GM20431 (cell line): Measurements from ENCODE around the gene GRN.
"Not testable (repeated sequence)": the region's sequence is repeated elsewhere in the genome, so short reads cannot be mapped to it uniquely, and the experiment has no call there.

Experiments
- in situ Hi-C: fragments of 300-500 bp; cut with MseI, MboI; formaldehyde crosslinking; loops from one replicate; pipeline ENCODE4 v1.15.0; 2020; ENCODE audit warnings: low sequenced_read_pairs; ENCODE audit not compliant: unreplicated experiment

The GRN gene

DNA sequence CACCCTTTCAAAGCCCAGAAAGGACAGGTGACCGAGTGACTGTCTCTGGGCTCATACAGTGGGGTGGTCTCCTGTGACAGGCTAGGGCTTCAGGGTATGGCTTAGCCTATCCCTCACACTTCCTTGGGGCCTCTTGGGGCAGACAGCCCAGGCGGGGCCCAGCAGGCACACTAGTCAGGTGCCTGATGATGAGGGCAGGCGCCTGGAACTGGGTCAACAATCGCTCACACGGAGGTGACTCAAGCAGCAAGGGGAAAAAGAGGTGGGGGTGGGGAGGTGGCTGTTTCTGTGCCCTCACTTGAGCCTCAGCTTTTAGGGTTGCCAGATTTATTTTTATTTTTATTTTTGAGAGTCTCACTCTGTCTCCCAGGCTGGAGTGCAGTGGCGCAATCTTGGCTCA is 6.4 kb upstream of the GRN start:
- in situ Hi-C loops: no loop called here

DNA sequence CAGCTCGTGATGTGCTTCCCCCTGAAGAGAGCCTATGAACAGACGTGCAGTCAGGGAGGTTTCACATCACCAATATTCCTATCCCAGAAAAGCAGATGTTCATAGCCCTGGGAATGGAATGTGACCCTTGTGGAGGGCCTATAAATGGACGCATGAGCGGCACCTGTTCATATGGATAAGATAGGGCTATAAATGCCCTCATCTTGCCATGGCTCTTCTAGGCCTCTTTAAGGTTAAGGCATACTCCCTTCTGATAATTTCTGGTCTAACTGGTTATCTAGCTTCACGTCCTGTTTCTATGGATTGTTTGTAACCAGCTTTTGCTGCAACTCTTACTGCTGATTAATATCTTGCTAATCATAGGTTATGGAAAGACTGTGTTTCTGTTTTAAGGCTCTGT is 4.5 kb upstream of the GRN start:
- in situ Hi-C loops: not testable (repeated sequence)

DNA sequence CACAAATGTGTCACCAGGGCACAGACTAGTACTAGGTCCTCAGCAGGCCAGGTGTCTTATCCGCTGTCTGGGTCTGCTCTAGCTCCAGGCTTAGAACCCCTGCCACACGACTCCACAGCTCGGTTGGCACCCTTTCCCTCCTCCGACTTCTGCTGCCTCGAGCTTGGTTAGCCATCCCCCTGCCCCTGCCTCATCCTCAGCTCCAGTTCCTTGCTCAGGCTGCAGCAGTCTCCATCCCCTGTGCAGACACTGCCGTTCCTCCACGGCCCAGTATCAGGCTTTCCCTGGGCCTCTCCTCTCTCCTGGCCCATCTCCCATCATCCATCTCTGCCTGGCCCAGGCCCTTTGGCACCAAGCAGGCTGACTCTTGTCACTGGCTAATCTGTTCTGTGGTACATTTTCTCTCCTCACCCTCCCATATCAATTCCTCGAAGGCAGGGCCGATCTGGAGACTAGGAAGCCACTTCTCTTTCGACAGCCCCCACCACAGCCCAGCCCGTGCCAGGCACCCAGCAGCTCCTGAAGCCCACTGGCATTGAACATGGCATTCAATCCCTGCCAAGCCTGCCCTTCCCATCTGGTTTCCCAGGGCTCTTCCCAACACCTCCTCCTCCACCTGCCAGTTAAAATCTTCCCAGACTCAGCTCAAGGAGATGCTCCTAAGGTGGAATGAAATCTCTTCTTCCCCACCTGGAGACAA is 1.4 kb upstream of the GRN start:
- in situ Hi-C loops: no loop called here

DNA sequence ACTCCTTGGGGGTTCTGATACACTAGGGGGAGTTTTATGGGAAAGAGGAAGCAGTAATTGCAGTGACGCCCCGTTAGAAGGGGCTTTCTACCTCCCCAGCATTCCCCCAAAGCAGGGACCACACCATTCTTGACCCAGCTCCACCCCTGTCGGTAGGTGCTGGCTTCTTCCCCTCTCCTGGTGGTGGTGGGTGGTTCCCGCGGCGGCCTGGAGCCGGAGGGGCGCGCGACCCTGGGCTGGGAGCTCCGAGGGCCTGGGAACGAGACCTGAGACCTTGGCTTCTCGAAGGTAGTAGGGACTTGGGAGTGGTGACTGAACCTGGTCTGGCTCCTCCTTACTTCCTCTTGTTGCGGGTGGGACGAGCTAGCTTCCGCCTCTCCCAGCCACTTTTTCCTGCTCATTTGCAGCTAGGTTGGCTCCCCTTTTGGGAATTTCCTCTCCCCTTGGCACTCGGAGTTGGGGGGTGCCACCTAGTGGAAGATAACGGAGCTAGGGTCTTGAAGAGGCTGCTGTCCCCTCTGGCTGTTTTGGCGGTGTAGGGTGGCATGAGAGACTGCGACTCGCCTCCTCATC is 438 bp downstream of the GRN start:
- in situ Hi-C loops: no loop called here

DNA sequence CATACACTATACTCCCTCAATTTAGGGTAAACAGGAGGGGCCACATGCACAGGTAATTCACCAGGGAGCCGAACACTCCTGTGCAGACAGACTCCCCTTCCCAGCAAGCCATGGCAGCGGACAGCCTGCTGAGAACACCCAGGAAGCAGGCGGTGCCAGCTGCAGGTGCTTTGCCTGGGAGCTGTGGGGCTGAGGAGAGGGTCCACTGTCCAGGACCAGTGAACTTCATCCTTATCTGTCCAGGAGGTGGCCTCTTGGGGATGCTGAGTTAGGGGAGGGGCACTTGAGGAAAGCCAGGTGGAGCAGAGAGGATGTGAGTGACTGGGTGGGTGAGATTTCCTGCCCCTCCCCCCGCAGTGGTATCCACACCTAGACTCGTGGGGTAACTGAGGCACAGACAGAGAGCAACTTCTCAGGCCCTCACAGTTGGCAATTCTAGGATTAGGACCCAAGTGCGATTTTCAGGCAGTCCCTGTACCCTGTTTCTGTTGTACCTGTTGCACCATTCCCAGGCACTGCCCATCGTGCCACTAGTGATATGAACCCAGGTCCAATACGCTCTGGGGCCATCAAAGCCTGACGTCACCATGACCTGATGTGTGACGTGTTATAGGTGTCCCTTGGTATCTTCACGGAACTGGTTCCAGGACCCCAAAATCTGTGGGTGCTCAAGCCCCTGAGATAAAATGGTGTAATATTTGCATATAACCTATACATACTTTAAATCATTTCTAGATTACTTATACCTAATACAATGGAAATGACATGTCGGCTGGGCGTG is 1.2 kb downstream of the GRN start:
- in situ Hi-C loops: no loop called here

DNA sequence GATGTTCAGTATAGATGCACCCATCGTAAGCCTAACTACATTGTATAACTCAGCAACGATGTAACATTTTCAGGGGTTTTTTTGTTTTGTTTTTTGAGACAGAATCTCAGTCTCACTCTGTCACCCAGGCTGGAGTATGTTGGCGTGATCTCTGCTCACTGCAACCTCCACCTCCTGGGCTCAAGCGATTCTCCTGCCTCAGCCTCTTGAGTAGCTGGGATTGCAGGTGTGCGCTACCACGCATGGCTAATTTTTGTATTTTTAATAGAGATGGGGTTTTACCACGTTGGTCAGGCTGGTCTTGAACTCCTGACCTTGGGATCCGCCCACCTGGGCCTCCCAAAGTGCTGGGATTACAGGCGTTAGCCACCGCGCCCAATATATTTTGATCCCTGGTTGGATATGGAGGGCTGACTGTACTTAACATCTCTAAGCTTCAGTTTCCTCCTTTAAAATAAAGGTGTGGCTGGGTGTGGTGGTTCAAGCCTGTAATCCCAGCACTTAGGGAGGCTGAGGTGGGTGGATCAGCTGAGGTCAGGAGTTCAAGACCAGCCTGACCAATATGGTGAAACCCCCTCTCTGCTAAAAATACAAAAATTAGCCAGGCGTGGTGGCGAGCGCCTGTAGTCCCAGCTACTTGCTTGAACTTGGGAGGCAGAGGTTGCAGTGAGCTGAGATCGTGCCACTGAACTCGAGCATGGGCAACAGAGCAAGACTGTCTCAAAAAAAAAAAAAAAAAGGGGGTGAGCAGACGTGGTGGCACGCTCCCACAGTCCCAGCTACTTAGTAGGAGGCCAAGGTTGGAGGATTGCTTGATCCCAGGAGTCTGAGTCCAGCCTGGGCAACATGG is 2.3 kb downstream of the GRN start:
- in situ Hi-C loops: not testable (repeated sequence)

DNA sequence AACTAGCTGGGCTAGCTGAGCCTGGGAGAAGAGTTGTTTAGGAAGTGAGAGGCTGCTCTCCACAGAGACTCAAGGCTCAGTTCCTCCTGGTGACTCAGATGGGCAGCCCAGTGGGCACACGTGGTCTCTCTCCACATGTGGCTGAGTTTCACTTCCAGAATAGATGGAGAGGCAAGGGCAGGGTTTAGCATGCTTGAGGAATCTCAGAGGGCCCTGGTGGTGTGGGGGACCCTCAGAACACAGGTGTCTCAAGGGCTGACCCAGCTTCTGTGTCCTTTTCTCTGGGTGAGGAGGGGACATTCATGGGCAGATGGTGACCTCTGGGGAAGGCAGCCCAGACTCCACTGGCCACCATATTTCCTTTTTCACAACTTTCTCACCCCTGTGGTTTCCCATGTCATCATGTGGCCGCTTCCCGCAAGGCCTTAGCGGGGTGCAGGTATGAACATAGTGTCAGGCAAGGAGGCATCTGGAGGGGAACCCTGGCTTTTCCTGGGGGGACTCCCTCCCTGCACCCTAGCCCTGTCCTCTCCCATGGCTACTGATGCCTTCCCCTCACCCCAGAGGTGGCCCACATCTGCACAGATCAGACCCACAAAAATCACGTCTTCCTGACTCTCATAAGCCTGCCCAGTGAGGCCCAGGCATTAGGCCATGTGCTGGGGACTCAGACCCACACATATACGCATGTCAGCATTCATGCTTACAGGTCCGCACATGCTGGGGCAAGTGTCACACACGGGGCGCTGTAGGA is 3.3 kb downstream of the GRN start:
- in situ Hi-C loops: no loop called here

DNA sequence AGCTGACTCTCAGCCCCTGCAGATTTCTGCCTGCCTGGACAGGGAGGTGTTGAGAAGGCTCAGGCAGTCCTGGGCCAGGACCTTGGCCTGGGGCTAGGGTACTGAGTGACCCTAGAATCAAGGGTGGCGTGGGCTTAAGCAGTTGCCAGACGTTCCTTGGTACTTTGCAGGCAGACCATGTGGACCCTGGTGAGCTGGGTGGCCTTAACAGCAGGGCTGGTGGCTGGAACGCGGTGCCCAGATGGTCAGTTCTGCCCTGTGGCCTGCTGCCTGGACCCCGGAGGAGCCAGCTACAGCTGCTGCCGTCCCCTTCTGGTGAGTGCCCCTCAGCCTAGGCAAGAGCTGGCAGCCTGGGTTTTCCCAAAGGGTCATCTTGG is 3.9 kb downstream of the GRN start:
- in situ Hi-C loops: no loop called here

DNA sequence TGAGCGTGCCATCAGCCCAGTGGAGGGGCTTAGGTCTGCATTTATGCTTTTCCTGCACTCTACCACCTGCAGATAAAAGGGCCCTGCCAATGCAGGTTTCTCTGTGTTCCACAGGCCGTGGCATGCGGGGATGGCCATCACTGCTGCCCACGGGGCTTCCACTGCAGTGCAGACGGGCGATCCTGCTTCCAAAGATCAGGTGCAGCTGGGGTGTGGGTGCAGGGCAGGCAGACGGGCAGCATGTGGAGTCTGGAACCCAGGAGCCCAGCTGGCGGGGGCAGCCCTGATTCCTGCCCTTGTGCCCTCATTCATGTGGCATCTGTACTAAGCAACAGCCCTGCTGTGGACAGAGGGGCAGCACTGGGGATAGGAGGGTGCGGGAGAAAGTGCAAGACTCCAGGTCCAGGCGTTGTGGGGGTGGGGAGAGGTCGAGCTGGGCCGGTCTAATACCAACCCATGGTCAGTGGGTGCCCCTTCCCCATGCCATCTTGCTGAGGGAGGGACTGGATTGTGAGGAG is 4.5 kb downstream of the GRN start:
- in situ Hi-C loops: no loop called here

DNA sequence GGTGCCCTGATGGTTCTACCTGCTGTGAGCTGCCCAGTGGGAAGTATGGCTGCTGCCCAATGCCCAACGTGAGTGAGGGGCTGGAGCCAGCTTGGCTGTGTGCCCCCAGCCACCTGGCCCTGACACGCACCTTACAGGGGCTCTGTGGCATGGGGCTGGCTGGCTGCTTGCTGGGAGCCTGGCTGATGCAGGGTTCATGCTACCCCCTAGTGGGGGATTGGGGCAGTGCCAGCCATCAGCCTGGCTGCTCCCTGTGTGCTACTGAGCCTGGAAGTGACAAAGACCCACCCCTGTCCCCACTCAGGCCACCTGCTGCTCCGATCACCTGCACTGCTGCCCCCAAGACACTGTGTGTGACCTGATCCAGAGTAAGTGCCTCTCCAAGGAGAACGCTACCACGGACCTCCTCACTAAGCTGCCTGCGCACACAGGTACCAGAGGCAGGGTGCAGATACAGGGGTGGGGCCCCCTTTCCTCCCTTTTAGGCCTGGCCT is 5.7 kb downstream of the GRN start:
- in situ Hi-C loops: no loop called here

DNA sequence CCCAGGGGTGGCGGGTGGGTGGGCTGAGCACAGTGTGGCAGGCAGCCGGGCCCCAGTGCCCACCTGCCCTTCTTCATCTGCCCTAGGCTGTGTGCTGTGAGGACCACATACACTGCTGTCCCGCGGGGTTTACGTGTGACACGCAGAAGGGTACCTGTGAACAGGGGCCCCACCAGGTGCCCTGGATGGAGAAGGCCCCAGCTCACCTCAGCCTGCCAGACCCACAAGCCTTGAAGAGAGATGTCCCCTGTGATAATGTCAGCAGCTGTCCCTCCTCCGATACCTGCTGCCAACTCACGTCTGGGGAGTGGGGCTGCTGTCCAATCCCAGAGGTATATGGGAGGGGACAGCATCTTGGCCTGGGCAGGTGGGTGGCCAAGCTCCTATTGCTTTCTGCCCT is 6.4 kb downstream of the GRN start:
- in situ Hi-C loops: no loop called here

DNA sequence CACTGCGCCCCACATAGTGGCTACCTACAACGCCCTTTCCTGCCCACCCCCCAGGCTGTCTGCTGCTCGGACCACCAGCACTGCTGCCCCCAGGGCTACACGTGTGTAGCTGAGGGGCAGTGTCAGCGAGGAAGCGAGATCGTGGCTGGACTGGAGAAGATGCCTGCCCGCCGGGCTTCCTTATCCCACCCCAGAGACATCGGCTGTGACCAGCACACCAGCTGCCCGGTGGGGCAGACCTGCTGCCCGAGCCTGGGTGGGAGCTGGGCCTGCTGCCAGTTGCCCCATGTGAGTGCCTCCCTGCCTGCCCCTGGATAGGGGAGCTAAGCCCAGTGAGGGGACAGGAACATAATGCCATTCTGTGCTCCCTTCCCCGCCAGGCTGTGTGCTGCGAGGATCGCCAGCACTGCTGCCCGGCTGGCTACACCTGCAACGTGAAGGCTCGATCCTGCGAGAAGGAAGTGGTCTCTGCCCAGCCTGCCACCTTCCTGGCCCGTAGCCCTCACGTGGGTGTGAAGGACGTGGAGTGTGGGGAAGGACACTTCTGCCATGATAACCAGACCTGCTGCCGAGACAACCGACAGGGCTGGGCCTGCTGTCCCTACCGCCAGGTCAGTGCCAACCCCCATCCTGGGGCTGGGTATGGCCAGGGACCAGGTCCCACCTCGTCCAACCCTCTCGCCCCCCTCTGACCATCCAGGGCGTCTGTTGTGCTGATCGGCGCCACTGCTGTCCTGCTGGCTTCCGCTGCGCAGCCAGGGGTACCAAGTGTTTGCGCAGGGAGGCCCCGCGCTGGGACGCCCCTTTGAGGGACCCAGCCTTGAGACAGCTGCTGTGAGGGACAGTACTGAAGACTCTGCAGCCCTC is 7.1 kb downstream of the GRN start:
- in situ Hi-C loops: no loop called here

DNA sequence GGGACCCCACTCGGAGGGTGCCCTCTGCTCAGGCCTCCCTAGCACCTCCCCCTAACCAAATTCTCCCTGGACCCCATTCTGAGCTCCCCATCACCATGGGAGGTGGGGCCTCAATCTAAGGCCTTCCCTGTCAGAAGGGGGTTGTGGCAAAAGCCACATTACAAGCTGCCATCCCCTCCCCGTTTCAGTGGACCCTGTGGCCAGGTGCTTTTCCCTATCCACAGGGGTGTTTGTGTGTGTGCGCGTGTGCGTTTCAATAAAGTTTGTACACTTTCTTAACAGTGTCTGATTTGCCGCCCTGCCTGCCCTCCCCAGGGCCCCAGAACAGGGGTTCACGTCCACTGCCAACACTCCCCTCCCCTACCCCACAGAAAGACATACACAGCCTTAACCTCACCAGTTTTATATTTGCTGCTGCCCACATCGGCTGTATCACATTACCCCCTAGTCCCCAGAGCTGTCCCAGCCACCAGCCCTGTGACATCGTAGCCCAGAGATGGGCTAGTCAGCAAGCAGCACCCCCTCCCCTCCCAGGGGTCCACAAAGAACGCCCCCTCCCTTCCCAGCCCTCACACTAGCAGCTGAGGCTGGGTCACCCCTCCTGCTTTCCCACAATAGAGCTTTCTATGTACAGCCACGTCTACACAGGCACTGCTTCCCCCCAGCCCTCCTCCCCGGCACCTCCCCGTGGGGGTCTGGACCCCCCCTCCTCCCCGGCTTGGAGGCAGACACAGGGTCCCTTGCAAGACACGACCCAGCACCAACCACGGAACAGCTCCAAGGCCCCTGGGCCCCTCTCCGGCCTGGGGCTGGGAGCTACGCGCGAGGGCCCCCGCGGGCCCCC is 7.9 kb downstream of the GRN start:
- in situ Hi-C loops: no loop called here

DNA sequence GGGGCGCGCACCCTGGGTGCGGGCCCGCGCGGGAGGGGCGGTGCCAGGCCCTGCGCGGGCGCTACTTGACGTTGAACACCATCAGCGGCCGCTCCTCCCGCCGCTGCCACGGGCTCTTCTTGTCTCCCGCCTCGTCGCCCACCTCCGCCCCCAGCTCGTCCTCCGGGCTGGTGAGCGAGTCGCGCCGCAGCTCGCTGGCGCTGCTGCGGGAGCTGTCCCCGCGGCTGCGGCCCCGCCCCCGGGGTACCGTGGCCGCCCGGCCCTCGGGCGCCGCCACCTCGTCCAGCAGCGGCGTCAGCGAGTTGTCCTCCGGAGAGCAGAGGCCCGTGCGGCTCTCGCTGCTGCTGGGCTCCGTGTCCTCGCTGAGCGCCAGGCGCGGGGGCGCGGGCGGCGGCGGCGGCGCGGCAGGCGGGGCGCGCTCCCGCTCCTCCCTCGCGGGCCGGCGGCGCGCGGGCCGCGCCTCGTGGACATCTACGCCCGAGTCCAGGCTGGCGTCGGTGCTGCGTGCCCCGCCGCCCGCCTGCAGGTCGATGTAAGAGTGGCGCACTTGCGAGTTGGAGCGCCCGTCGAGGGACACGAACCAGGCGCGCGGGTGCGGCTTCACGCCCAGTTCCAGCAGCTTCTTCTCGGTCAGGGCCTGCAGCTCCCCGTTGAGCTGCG is 8.7 kb downstream of the GRN start:
- in situ Hi-C loops: no loop called here

DNA sequence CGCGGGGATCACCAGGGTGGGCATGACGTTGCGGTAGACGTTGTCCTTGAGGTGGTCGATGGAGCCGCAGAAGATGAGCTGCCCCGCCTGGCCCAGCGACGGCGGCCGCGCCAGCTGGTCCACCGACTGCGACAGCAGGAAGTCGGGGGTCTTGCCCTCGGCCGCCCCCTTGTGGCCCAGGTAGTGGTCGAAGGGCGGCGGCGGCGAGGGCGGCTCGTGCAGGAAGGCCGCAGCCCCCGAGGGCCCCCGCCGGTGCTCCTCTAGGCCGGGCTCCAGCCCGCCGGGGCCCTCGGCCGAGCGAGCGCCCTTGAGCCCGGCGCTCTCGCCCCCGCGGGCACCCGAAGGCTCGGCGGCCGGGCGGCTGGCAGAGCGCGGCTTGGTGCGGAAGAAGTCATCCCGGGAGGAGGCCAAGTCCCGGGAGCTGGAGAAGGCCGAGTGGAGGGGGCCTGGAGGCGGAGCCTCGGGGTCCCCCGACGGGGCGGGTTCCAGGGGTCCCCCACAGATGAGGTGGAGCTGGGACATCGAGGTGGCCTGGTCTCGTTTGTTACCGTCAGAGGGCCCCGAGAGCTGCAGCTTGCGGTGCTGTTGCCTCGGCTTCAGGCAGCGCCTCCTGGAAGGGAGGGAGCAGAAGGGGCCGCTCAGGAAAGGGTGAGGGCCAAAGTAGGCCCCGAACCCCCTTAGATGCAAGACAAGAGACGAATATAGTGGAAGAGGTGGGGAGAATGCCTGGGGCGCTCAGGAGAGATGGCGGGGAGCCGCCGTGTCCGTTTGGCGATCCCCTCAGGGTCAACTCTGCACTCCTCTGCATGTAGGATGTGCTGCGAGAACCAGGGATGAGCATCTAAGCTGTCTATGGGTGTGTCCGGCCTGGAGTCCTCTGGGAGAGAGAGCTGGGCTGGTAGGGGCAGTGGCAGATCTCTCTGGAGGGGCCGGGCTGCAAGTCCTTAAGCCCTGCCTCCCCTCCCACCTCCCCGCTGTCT is 9.8 kb downstream of the GRN start:
- in situ Hi-C loops: no loop called here

DNA sequence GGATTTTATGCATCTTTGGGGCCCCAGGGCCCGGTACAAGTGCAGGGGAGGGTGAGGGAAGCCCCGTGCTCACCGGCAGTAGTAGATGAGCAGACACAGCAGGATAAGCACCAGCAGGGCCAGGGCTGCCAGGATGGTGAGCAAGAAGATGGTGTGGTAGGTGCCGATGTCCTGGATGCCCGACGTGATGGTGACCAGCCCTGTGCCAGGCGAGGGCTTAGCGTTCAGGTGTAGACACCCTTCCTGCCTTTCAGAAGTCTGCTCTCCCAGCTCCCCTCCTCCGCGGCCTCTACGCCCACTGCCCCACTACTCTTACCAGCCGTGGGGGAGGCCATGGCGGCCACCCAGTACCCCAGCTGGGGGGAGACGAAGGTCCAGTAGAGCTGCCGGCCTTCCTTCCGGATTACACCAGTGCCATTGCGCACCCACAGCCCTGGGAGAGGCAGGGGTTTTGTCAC is 10.6 kb downstream of the GRN start:
- in situ Hi-C loops: no loop called here
